ENCODE data around the gene TMEM50B.
A peak's percentile ranks its signal among the peaks of the same experiment; 100 is the strongest.

The TMEM50B gene

GRCh38 chr21:33444499-33444898, 35.3 kb downstream of the TMEM50B start:
- peaks cover 2 to 8% of the 10 kb centered on the region in 2 donors for H3K36me3 ChIP-seq (ENCODE audit: control insufficient read depth in 1 of 2, insufficient read depth in 2 of 2, low read length in 2 of 2)
- H3K4me3 ChIP-seq (ENCODE audit: low read depth in 1 of 2, low read length in 2 of 2) = no peak overlapping the region
- H3K4me1 ChIP-seq (ENCODE audit: control insufficient read depth in 1 of 2, insufficient read depth in 2 of 2, low read length in 2 of 2) = peaks cover 5% of the 10 kb centered on the region in 2 donors
- H3K27me3 ChIP-seq (ENCODE audit: low read depth, low read length) = no peaks in the 10 kb centered on the region
- H3K27ac ChIP-seq (ENCODE audit: low read length) = no peak overlapping the region
- H3K9me3 ChIP-seq (ENCODE audit: control insufficient read depth in 1 of 2, low read length in 2 of 2) = no peaks in the 10 kb centered on the region

GRCh38 chr21:33443194-33443593, 36.6 kb downstream of the TMEM50B start:
- Histone ChIP-seq H3K4me1 (ENCODE audit: control insufficient read depth in 1 of 2, insufficient read depth in 2 of 2, low read length in 2 of 2) (peaks cover 5% of the 10 kb centered on the region in 2 donors), H3K27ac (ENCODE audit: low read length) (no peak overlapping the region), H3K4me3 (ENCODE audit: low read depth in 1 of 2, low read length in 2 of 2) (no peak overlapping the region), H3K27me3 (ENCODE audit: low read depth, low read length) (no peaks in the 10 kb centered on the region), H3K9me3 (ENCODE audit: control insufficient read depth in 1 of 2, low read length in 2 of 2) (no peaks in the 10 kb centered on the region), H3K36me3 (ENCODE audit: control insufficient read depth in 1 of 2, insufficient read depth in 2 of 2, low read length in 2 of 2) (peaks cover 2 to 18% of the 10 kb centered on the region in 2 donors)

GRCh38 chr21:33441489-33442477, 38.0 kb downstream of the TMEM50B start:
- Histone ChIP-seq H3K4me1 (ENCODE audit: control insufficient read depth in 1 of 2, insufficient read depth in 2 of 2, low read length in 2 of 2) (peaks cover 5% of the 10 kb centered on the region in 2 donors), H3K27me3 (ENCODE audit: low read depth, low read length) (no peaks in the 10 kb centered on the region), H3K4me3 (ENCODE audit: low read depth in 1 of 2, low read length in 2 of 2) (no peak overlapping the region), H3K9me3 (ENCODE audit: control insufficient read depth in 1 of 2, low read length in 2 of 2) (no peaks in the 10 kb centered on the region), H3K27ac (ENCODE audit: low read length) (peak overlapping the region; percentile 60), H3K36me3 (ENCODE audit: control insufficient read depth in 1 of 2, insufficient read depth in 2 of 2, low read length in 2 of 2) (peaks cover 8 to 32% of the 10 kb centered on the region in 2 donors)

- Histone ChIP-seq H3K9me3 (ENCODE audit: control insufficient read depth in 1 of 2, low read length in 2 of 2) (no peaks in the 10 kb centered on the region), H3K36me3 (ENCODE audit: control insufficient read depth in 1 of 2, insufficient read depth in 2 of 2, low read length in 2 of 2) (peaks cover 35 to 57% of the 10 kb centered on the region in 2 donors), H3K27me3 (ENCODE audit: low read depth, low read length) (no peaks in the 10 kb centered on the region), H3K4me1 (ENCODE audit: control insufficient read depth in 1 of 2, insufficient read depth in 2 of 2, low read length in 2 of 2) (peaks cover 11 to 16% of the 10 kb centered on the region in 2 donors), H3K4me3 (ENCODE audit: low read depth in 1 of 2, low read length in 2 of 2) (no peak overlapping the region), H3K27ac (ENCODE audit: low read length) (no peak overlapping the region)
These were observed 42.6 kb downstream of the TMEM50B start for GRCh38 chr21:33437140-33437539.

- no peaks in the 10 kb centered on the region for H3K27me3 ChIP-seq (ENCODE audit: low read depth, low read length)
- H3K4me3 ChIP-seq (ENCODE audit: low read depth in 1 of 2, low read length in 2 of 2) = no peak overlapping the region
- no peaks in the 10 kb centered on the region for H3K9me3 ChIP-seq (ENCODE audit: control insufficient read depth in 1 of 2, low read length in 2 of 2)
- peak overlapping the region; percentile 89 for H3K27ac ChIP-seq (ENCODE audit: low read length)
- peaks cover 44 to 72% of the 10 kb centered on the region in 2 donors for H3K36me3 ChIP-seq (ENCODE audit: control insufficient read depth in 1 of 2, insufficient read depth in 2 of 2, low read length in 2 of 2)
- peaks cover 7 to 13% of the 10 kb centered on the region in 2 donors for H3K4me1 ChIP-seq (ENCODE audit: control insufficient read depth in 1 of 2, insufficient read depth in 2 of 2, low read length in 2 of 2)
These were observed 44.9 kb downstream of the TMEM50B start for GRCh38 chr21:33434770-33435360.

GRCh38 chr21:33433425-33434114, 46.2 kb downstream of the TMEM50B start:
- no peaks in the 10 kb centered on the region for H3K9me3 ChIP-seq (ENCODE audit: control insufficient read depth in 1 of 2, low read length in 2 of 2)
- no peak overlapping the region for H3K4me3 ChIP-seq (ENCODE audit: low read depth in 1 of 2, low read length in 2 of 2)
- H3K4me1 ChIP-seq (ENCODE audit: control insufficient read depth in 1 of 2, insufficient read depth in 2 of 2, low read length in 2 of 2) = peaks cover 7 to 13% of the 10 kb centered on the region in 2 donors
- no peak overlapping the region for H3K27ac ChIP-seq (ENCODE audit: low read length)
- peaks cover 56 to 78% of the 10 kb centered on the region in 2 donors for H3K36me3 ChIP-seq (ENCODE audit: control insufficient read depth in 1 of 2, insufficient read depth in 2 of 2, low read length in 2 of 2)
- H3K27me3 ChIP-seq (ENCODE audit: low read depth, low read length) = no peaks in the 10 kb centered on the region

- Histone ChIP-seq H3K4me1 (ENCODE audit: control insufficient read depth in 1 of 2, insufficient read depth in 2 of 2, low read length in 2 of 2) (peaks cover 7 to 13% of the 10 kb centered on the region in 2 donors), H3K9me3 (ENCODE audit: control insufficient read depth in 1 of 2, low read length in 2 of 2) (no peaks in the 10 kb centered on the region), H3K36me3 (ENCODE audit: control insufficient read depth in 1 of 2, insufficient read depth in 2 of 2, low read length in 2 of 2) (peaks cover 58 to 74% of the 10 kb centered on the region in 2 donors), H3K27ac (ENCODE audit: low read length) (no peak overlapping the region), H3K27me3 (ENCODE audit: low read depth, low read length) (no peaks in the 10 kb centered on the region), H3K4me3 (ENCODE audit: low read depth in 1 of 2, low read length in 2 of 2) (no peak overlapping the region)
These were observed 46.8 kb downstream of the TMEM50B start for GRCh38 chr21:33433001-33433400.

- no peaks in the 10 kb centered on the region for H3K9me3 ChIP-seq (ENCODE audit: control insufficient read depth in 1 of 2, low read length in 2 of 2)
- H3K4me3 ChIP-seq (ENCODE audit: low read depth in 1 of 2, low read length in 2 of 2) = no peak overlapping the region
- peaks cover 7 to 13% of the 10 kb centered on the region in 2 donors for H3K4me1 ChIP-seq (ENCODE audit: control insufficient read depth in 1 of 2, insufficient read depth in 2 of 2, low read length in 2 of 2)
- peaks cover 58 to 69% of the 10 kb centered on the region in 2 donors for H3K36me3 ChIP-seq (ENCODE audit: control insufficient read depth in 1 of 2, insufficient read depth in 2 of 2, low read length in 2 of 2)
- no peaks in the 10 kb centered on the region for H3K27me3 ChIP-seq (ENCODE audit: low read depth, low read length)
- no peak overlapping the region for H3K27ac ChIP-seq (ENCODE audit: low read length)
These were observed 47.3 kb downstream of the TMEM50B start for GRCh38 chr21:33432496-33432895.

GRCh38 chr21:33430858-33431257, 48.9 kb downstream of the TMEM50B start:
- peaks cover 7 to 13% of the 10 kb centered on the region in 2 donors for H3K4me1 ChIP-seq (ENCODE audit: control insufficient read depth in 1 of 2, insufficient read depth in 2 of 2, low read length in 2 of 2)
- no peaks in the 10 kb centered on the region for H3K9me3 ChIP-seq (ENCODE audit: control insufficient read depth in 1 of 2, low read length in 2 of 2)
- H3K27me3 ChIP-seq (ENCODE audit: low read depth, low read length) = no peaks in the 10 kb centered on the region
- H3K27ac ChIP-seq (ENCODE audit: low read length) = no peak overlapping the region
- no peak overlapping the region for H3K4me3 ChIP-seq (ENCODE audit: low read depth in 1 of 2, low read length in 2 of 2)
- peaks cover 58 to 69% of the 10 kb centered on the region in 2 donors for H3K36me3 ChIP-seq (ENCODE audit: control insufficient read depth in 1 of 2, insufficient read depth in 2 of 2, low read length in 2 of 2)

- no peaks in the 10 kb centered on the region for H3K4me1 ChIP-seq (ENCODE audit: control insufficient read depth in 1 of 2, insufficient read depth in 2 of 2, low read length in 2 of 2)
- H3K9me3 ChIP-seq (ENCODE audit: control insufficient read depth in 1 of 2, low read length in 2 of 2) = no peaks in the 10 kb centered on the region
- no peaks in the 10 kb centered on the region for H3K27me3 ChIP-seq (ENCODE audit: low read depth, low read length)
- peaks cover 65 to 72% of the 10 kb centered on the region in 2 donors for H3K36me3 ChIP-seq (ENCODE audit: control insufficient read depth in 1 of 2, insufficient read depth in 2 of 2, low read length in 2 of 2)
- no peak overlapping the region for H3K4me3 ChIP-seq (ENCODE audit: low read depth in 1 of 2, low read length in 2 of 2)
- H3K27ac ChIP-seq (ENCODE audit: low read length) = no peak overlapping the region
These were observed 51.1 kb downstream of the TMEM50B start for GRCh38 chr21:33428669-33429068.

GRCh38 chr21:33427051-33427450, 52.7 kb downstream of the TMEM50B start:
- no peaks in the 10 kb centered on the region for H3K27me3 ChIP-seq (ENCODE audit: low read depth, low read length)
- H3K4me3 ChIP-seq (ENCODE audit: low read depth in 1 of 2, low read length in 2 of 2) = no peak overlapping the region
- H3K36me3 ChIP-seq (ENCODE audit: control insufficient read depth in 1 of 2, insufficient read depth in 2 of 2, low read length in 2 of 2) = peaks cover 53 to 60% of the 10 kb centered on the region in 2 donors
- no peak overlapping the region for H3K27ac ChIP-seq (ENCODE audit: low read length)
- H3K4me1 ChIP-seq (ENCODE audit: control insufficient read depth in 1 of 2, insufficient read depth in 2 of 2, low read length in 2 of 2) = no peaks in the 10 kb centered on the region
- no peaks in the 10 kb centered on the region for H3K9me3 ChIP-seq (ENCODE audit: control insufficient read depth in 1 of 2, low read length in 2 of 2)

Data from muscle layer of duodenum (tissue), 2 donors.